Effector CD8-positive, alpha-beta T cell (primary cell): ENCODE measurements around the gene PPA1.
"Not testable (repeated sequence)": the region's sequence is repeated elsewhere in the genome, so short reads cannot be mapped to it uniquely, and the experiment has no call there.

Experiments used
- DNase-seq: peaks from one replicate; lab custom pipeline; 2025; lab: John Stamatoyannopoulos, UW

Gene PPA1

DNA sequence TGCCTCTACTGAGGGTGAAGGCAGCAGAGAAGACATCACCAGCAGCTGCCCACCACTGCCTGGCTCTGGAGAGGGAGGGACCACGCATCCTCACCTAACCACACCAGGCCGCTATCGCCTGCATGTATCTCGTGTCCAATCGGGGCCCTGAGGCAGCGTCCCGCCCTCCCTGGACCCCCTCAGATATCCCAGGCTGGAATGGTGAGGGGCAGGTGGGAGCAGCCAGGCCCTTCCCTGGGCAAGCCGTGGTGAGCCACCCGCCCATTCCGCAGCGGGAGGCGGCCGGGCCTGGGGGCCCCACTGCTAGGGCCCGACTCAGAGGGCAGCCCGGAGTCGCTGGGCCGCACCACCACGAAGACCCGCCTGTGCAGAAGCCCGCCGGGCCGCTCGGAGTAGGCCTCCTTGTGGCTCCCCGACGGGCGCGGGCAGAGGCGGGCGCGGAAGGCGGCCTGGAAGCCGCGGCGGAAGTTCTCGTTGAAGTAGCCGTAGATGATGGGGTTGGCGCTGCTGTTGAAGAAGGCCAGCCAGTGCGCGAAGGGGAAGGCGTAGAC is 21.6 kb upstream of the PPA1 start:
- no peak for DNase-seq

DNA sequence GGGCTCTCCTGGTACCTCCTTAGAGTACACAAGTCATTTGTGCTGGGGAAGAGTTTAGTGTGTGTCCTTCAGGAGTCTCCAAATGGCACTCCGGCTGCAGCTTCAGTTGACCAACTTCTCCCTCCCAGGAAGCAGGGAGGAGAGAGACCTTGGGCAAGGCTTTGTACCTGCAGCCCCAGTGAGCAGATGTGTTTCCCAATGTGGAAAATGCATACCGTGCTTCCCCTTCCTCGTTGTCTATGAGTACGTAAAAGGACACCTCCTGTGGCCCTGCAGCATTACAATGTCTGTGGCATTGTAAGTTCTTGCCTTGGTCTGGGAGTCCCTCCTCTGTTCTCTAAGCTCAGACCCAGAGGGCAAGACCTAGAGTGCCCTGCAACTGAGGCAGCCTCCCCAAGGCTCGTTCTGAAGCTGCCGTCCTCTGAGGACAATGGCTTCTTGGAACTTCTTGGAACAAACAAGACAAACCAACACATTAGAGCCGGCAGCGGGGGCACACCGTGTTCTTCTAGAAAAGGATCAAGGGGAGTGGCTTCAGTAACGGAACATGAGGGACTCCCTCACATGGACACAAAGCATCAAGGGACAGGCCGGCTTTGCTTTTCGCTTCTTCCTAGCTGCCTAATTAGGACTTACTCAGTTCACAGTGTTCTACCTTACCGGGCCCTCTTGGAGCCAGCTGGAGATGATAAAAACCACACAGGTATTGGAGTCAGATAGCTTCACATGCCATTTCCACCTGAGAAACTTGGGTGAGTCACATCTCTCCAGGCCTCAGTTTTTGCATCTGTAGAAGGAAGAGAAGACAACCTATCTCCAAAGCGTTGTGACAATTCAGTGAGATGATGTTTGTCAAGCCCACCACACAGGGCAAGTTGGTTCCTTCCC is 20.9 kb upstream of the PPA1 start:
- no peak for DNase-seq

DNA sequence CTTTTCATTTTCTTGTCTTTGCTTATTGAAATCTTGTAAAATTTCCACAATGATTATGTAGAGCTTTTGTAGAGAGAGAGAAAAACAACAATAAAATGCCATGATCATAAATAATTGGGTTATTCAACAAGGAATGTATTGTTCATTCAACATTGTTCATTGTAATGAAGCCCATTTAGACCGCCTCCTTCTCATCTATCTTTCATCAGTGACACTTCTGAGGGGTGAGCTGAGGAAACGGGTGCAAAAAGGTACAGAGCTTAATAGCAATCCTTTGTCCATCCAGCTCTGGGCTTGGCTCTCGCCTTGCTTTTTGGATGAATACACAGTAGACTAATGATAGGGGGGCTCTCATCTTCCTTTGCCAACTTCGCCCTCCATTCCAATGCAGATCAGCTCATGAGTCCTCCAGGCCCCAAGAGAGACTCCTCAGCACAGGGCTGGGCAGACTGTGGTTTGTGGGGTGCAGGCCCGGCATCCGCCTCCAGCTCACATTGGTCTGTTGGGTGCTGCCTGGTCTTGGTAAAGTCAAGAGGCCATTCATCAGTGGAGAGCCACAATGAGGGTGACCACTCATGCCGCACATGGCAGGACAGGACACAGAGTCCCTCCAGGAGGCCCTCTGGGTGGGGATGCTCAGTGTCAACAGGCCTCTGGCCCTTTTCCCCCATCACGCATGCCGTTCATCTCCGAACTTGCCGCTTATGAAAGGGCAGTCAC is 17.9 kb upstream of the PPA1 start:
- DNase-seq, result no peak

DNA sequence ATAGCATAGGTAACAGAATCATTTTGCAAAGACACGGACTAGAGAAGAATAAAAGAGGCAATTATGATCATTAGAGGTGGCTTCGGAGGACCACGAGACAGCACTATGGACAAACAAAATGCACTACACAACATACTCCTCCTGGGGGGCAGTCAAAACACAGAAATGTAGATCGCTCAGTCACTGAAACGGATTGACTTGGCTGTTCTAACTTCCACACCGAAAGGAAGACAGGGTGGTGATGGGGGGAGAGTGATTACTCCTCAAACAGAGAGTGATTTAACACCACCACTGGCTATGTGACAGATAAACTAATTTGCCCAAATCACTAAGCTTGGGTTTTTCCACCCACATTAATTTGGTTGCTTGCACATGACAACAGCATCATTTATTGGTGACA is 14.1 kb upstream of the PPA1 start:
- DNase-seq, result no peak

DNA sequence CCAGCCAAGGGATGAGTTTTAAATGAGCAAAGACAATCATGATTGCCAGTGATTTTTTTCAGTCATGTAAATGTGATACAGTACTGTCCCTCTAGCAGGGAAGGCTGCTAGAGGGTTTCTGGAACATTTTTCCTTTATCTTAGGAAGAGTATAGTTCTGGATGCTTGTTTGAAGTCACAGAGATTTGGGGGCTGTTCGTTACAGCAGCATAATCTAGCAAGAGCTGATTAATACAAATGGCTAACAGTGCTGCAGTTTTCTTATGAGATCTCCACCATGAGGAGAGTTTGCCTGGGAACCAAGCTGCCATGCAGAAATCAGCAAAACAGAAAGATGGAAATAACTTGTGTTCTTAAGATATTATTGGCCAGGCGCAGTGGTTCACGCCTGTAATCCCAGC is 7.9 kb upstream of the PPA1 start:
- no peak for DNase-seq

DNA sequence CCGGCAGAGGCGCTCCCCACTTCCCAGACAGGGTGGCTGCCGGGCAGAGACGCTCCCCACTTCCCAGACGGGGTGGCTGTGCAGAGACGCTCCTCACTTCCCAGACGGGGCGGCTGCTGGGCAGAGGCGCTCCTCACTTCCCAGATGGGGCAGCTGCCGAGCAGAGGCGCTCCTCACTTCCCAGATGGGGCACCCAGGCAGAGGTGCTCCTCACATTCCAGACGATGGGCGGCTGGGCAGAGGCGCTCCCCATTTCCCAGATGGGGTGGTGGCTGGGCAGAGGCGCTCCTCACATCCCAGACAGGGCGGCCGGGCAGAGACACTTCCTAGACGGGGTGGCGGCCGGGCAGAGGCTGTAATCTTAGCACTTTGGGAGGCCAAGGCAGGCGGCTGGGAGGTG is 6.8 kb upstream of the PPA1 start:
- DNase-seq, result not testable (repeated sequence)

DNA sequence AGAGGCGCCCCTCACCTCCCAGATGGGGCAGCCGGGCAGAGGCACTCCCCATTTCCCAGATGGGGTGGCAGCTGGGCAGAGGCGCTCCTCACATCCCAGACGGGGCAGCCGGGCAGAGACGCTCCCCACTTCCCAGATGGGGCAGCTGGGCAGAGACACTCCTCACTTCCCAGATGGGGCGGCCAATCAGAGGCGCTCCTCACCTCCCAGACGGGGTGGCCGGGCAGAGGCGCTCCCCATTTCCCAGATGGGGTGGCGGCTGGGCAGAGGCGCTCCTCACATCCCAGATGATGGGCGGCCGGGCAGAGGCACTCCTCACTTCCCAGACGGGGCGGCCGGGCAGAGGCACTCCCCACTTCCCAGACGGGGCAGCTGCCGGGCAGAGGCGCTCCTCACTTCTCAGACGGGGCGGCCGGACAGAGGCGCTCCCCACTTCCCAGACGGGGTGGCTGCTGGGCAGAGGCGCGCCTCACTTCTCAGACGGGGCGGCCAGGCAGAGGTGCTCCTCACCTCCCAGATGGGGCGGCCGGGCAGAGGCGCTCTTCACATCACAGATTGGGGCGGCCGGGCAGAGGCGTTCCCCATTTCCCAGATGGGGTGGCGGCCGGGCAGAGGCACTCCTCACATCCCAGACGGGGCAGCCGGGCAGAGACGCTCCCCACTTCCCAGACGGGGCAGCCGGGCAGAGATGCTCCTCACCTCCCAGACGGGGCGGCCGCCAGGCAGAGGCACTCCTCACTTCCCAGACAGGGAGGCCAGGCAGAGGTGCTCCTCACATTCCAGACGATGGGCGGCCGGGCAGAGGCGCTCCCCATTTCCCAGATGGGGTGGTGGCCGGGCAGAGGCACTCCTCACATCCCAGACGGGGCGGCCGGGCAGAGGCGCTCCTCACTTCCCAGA is 6.1 kb upstream of the PPA1 start:
- DNase-seq, result not testable (repeated sequence)

DNA sequence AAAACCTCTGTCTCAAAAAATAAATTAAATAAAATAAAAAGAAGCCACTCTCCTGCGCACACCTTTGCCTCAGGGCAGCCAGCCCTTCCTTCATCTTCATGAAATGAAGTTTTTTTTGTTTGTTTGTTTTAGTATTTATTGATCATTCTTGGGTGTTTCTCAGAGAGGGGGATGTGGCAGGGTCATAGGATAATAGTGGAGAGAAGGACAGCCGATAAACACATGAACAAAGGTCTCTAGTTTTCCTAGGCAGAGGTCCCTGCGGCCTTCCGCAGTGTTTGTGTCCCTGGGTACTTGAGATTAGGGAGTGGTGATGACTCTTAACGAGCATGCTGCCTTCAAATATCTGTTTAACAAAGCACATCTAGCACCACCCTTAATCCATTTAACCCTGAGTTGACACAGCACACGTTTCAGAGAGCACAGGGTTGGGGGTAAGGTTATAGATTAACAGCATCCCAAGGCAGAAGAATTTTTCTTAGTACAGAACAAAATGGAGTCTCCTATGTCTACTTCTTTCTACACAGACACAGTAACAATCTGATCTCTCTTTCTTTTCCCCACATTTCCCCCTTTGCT is 4.8 kb upstream of the PPA1 start:
- DNase-seq, result not testable (repeated sequence)

DNA sequence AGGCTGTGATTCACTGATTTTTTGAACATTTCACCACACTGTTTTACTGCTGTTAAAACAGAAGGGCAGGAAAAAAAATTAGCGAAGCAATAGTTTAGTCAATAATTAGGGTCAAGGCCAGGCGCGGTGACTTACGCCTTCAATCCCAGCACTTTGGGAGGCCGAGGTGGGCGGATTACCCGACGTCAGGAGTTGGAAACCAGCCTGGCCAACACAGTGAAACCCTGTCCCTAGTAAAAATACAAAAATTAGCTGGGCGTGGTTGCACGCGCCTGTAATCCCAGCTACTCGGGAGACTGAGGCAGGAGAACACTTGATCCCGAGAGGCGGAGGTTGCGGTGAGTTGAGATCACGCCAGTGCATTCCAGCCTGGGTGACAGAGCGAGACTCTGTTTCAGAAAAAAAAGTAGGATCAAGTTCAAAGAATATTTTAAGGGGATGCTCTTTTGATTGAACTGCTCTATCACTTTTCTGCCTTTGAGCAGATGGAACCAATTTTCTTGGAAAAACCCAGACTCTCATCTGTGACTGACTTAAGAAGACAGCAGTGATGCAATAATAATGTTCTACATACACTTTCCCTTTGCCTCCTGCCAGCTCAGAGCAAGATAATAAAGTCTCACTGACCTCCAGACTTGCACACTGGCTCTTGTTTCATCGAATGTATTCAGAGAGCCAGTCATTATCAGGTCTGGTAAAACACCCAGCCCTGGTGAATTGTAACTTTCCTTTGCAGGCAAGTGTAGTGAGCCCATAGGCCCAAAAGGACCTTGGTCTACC is 1.6 kb upstream of the PPA1 start:
- DNase-seq, result no peak

DNA sequence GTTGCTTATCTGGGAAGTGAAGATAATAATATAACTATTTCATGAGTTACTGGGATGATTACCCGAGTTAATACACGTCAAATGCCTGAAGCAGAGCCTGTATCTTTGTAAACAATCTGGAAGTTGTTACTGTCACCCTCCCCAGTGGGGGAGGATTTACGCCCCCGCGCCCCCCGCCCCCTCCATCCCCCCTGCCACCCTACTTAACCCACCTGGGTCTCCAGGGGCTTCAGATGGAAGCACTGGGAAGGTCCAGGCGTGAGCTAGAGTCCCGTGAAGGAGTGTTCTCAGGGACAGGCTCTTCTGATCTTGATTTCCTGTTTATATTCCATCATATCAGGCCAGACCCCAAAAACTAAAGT is 691 bp upstream of the PPA1 start:
- no peak for DNase-seq

DNA sequence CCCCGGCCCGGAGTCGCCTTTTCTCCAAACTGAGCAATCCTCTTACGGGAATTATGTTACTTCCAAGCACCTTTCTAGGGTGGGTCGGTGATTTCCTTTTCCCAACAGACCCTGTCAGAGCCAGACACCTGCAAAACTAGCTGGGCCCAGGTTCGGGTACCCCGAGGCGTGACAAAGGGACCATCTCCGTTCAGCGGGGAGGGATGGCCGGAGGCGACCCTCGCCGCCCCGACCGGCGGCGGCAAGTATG is 445 bp downstream of the PPA1 start:
- DNase-seq, result no peak

DNA sequence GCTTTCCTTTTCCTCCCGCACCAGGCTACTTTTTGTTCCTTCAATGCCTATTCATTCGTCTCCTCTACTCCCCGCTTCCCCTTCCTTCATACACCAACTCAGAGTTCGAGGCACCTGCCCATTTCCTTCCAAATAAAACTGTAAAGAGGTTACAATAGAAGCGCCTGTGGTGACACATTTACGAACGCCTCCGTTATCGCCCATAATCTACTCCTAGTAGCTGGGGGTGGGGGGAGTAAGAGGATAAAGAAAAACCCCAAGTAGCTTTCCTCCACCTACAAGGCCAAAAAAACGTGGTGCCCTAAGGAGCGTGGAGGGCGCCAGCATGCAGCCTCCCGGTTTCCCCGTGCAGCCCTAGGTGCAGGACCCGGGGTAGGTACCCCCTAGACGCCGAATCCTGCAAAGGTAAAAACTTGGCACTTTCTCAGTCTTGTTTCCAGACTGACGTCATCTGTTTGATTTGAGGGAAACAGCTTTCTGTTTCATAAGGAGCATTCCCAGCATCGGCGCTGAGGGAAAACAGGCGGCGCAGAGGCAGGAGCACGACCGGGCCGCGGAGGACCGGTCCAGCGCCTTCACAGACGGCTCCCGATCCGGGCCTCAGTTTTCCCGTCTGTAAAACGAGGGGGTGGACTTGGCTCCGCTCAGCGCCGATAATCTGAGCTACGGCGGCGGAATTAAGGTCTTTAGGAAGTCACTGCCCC is 922 bp downstream of the PPA1 start:
- no peak for DNase-seq

DNA sequence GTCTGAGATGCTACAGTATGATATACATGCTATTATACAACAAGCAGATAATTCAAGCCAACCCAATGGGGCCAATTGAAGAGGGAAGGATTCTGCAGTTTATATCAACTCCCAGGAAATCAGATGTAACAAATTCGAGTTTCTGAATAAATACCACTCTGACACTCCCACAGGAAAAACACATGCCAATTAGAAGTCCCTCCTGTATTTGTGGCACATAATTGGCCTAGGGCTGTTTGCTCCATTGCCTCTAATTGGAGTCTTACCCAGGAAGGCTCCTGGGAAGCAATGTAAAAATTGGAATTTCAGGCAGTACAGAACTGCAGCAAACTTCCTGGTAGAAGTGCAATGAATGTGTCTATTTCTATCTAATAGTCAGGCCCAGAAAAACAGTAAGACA is 4.7 kb downstream of the PPA1 start:
- no peak for DNase-seq

DNA sequence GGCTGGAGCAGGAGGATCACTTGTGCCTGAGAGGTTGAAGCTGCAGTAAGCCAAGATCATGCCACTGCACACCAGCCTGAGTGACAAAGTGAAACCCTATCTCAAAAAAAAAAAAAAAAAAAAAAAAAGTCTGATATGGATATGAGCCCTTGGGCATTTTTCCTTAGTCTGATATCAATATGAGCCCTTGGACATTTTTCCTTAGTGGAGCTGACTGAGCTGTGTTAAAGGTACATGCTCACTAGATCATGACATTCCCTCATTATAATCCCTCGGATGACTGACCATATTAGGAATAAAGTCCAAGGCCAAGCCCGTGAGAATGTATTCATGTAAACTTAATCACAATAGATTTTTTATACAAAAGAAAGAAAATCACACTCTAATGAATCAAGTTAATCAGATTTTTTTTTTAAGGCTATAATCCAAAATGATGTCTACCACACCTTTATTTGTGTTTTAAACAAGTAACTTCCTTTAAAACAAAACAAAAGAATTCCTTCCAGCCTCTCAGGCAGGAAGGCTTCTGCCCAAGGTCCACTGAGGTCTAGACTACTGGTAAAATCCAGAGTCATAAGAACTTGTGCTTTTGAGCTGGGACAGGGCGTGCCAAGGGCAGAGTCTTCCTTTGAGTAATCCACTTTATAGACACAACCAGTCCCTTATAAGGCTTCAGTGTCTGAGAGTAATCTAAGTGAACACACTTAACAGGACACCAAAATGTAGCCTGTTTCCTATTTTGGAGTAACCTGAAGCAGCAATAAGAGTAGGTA is 5.5 kb downstream of the PPA1 start:
- DNase-seq, result no peak

DNA sequence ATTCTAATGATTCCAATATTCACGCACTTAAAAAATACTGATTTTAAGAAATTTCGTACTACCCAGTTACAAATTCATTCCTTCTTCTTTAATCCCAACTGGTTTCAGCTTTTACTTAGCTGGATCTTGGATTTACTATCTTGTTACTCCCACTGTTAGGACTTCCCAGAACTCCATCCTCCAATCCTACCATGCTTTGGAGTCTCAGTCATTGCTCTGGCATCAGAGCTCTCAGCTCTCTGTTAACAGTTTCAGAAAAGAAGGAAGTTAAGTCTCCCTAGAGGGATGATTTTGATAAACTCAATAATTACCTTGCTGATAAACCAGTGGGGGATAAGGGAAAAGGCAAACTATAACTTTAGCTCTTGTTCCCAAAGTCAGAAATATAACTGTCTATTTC is 9.5 kb downstream of the PPA1 start:
- no peak for DNase-seq

DNA sequence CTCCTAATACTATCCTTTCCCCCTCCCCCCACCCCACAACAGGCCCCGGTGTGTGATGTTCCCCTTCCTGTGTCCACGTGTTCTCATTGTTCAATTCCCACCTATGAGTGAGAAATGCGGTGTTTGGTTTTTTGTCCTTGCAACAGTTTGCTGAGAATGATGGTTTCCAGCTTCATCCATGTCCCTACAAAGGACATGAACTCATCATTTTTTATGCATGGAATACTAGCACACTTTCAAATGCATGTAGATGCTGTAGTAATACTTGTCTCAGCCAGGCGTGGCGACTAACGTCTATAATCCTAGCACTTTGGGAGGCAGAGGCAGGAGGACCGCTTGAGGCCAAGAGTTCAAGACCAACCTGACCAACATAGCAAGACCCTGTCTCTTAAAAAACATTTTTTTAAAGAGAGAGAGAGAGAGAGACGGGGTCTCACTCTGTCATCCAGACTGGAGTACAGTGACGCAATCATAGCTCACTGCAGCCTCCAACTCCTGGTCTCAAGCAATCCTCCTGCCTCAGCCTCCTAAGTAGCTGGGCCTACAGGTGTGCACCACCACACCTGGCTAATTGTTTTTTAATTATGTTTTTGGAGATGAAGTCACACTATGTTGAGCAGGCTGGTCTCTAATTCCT is 10.3 kb downstream of the PPA1 start:
- not testable (repeated sequence) for DNase-seq

DNA sequence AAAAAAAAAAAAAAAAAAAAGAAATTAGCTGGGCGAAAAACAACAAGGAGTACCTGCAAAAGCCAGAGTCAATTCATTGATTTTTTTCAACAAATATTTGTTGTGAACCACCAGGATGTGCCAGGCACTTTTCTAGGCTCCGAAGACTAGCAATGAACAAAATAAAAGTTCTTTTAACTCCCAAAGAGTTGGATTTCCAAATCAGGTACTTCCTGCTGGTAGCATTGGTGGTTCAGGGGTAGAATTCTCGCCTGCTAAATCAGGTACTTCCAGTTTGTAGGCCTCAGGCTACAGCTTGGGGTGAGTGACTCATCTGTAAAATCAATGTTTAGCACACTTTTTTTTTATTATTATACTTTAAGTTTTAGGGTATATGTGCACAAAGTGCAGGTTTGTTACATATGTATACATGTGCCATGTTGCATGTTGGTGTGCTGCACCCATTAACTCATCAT is 10.9 kb downstream of the PPA1 start:
- no peak for DNase-seq

DNA sequence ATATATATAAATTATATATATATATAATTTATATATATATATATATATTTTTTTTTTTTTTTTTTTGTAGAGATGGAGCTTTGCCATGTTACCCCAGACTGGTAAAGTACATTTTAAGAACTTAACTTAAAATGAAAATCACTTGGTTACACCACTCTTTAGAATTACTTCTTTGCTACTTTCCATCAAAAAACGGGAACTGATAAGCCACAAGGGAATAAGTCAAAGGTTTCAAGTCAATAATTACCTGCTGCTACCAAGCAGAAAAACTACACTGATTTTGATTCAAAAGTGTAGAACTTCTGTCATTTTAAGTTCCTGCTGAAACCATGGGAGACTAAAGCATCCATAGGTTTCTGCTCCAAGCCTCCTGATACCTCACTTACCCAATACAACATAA is 12.2 kb downstream of the PPA1 start:
- DNase-seq, result no peak

DNA sequence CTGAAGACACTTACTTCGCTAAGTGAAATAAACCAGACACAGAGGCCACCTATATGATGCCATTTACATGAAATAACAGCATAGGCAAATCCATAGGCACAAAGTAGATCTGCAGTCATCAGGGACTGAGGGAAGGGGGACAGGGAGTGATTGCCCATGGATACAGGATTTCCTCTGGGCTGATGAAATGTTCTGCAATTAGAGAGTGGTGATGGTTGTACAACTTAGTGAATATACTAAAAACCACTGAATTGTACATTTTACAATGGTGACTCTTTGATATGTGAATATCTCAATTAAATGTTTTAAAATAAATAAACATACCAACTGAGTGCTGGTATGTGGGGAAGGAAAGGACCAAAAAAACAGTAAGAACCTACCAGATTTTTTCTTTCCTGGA is 20.4 kb downstream of the PPA1 start:
- no peak for DNase-seq
